Keratinocyte (primary cell): ENCODE results near the gene HSPA12B.

ENCODE experiments used
- EZH2 ChIP-seq: IDR thresholded peaks from one replicate; pipeline ENCODE4 v1.6.1; 2012; ENCODE audit warnings: inconsistent platforms, mild to moderate bottlenecking, low read length, moderate library complexity
- TF ChIP-seq, protein P1 (sequence below), 3 experiments: IDR thresholded peaks in 1 of 3; conservative IDR thresholded peaks in 1 of 3; optimal IDR thresholded peaks in 1 of 3; 2 replicates in 2 of 3; 3 replicates in 1 of 3; pipeline versions ENCODE3 to v1.5.1; 2011; ENCODE audit warnings: low read length in 3 of 3, mild to moderate bottlenecking in 3 of 3, moderate library complexity in 2 of 3, control low read depth in 1 of 3, inconsistent platforms in 1 of 3; ENCODE audit not compliant: insufficient read depth in 2 of 3; ENCODE audit errors: extremely low read depth in 1 of 3

DNA sequence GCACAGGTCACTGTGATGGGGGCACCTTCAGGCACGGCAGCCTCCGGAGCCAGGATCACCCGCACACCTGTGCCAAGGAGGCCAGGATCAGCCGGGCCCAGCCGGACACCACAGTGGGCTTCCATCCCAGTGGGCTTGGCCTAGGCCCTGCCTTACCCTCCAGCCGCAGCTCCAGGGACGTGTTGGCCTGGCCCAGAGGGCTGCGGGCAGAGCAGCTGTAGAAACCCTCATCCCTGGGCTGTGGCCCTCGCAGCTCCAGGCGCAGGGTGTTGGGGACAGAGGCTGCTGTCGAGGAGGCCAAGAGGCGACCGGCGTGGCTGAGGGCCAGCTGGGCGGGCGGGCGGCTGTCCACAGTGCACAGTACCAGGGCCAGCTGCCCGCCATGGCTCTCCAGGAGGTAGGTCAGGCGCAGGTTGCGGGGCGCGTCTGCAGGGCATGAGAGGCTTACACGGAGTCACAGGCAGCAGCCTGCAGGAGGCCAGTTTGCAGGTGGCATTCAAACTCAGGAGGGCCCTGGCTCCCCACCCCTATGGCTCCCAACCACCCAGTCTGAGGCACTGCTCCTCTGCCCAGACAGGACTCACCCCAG is 39.7 kb upstream of the HSPA12B start:
- TF ChIP-seq, protein P1, sequence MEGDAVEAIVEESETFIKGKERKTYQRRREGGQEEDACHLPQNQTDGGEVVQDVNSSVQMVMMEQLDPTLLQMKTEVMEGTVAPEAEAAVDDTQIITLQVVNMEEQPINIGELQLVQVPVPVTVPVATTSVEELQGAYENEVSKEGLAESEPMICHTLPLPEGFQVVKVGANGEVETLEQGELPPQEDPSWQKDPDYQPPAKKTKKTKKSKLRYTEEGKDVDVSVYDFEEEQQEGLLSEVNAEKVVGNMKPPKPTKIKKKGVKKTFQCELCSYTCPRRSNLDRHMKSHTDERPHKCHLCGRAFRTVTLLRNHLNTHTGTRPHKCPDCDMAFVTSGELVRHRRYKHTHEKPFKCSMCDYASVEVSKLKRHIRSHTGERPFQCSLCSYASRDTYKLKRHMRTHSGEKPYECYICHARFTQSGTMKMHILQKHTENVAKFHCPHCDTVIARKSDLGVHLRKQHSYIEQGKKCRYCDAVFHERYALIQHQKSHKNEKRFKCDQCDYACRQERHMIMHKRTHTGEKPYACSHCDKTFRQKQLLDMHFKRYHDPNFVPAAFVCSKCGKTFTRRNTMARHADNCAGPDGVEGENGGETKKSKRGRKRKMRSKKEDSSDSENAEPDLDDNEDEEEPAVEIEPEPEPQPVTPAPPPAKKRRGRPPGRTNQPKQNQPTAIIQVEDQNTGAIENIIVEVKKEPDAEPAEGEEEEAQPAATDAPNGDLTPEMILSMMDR (optimal IDR thresholded peaks at IDR 0.05 in 1 of 3, IDR thresholded peaks at IDR 0.05 in 1 of 3, conservative IDR thresholded peaks at IDR 0.05 in 1 of 3; ENCODE audit: extremely low read depth in 1 of 3, insufficient read depth in 2 of 3, low read length in 3 of 3), result no peak
- no peak for TF ChIP-seq EZH2
